ENCODE measurements around the gene HES1. TPM values are rescaled to one million over a fixed set of nuclear protein-coding genes. Genes with fewer than 3 reads are reported as not detected.

Gene HES1
- total RNA-seq, 1 donor from 2014 or later: 46.6 TPM

DNA sequence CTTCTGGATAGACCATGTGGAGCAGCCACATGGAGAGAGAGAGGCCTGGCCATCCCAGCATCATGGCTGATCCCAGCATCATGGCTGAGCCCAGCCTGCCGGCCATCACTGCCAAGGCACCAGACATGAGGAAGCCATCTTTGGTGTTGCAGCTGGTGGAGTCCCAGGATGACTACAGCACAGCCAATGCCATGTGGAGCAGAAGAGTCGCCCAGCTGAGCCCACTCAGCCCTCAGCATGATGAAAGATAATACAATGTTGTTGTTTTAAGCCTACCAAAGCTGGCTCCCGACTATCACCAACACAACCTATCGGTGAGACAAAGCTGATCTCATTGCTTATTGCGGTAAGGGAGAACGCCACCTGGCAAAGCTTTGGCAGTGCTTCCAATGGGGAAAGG lies 18.4 kb downstream of the HES1 start:
- H3K27me3 ChIP-seq (ENCODE audit: control insufficient read depth, insufficient read depth, low read length): no peaks in the 10 kb centered on the region
- H3K36me3 ChIP-seq (ENCODE audit: control insufficient read depth, insufficient read depth, low read length): no peaks in the 10 kb centered on the region
- TF ChIP-seq CTCF (IDR thresholded peaks at IDR 0.05; ENCODE audit: insufficient read depth, low read length, severe bottlenecking): no peak
- no peak for DNase-seq (ENCODE audit: low read depth)
- peak; percentile 7 for FAIRE-seq
- no peak overlapping the region for H3K4me3 ChIP-seq (ENCODE audit: low read depth, low read length)

- no peak for DNase-seq (ENCODE audit: low read depth)
- FAIRE-seq: no peak
- H3K4me3 ChIP-seq (ENCODE audit: low read depth, low read length): no peak overlapping the region
- no peak for TF ChIP-seq CTCF (IDR thresholded peaks at IDR 0.05; ENCODE audit: insufficient read depth, low read length, severe bottlenecking)
- no peaks in the 10 kb centered on the region for H3K27me3 ChIP-seq (ENCODE audit: control insufficient read depth, insufficient read depth, low read length)
- no peaks in the 10 kb centered on the region for H3K36me3 ChIP-seq (ENCODE audit: control insufficient read depth, insufficient read depth, low read length)
Observed at GRCh38 chr3:194156095-194156494, 20.1 kb downstream of the HES1 start.

GRCh38 chr3:194158942-194159439 lies 23.0 kb downstream of the HES1 start:
- TF ChIP-seq CTCF (IDR thresholded peaks at IDR 0.05; ENCODE audit: insufficient read depth, low read length, severe bottlenecking): no peak
- no peaks in the 10 kb centered on the region for H3K36me3 ChIP-seq (ENCODE audit: control insufficient read depth, insufficient read depth, low read length)
- H3K4me3 ChIP-seq (ENCODE audit: low read depth, low read length): no peak overlapping the region
- H3K27me3 ChIP-seq (ENCODE audit: control insufficient read depth, insufficient read depth, low read length): no peaks in the 10 kb centered on the region
- DNase-seq (ENCODE audit: low read depth) (peak; percentile 86), FAIRE-seq (no peak)

- no peaks in the 10 kb centered on the region for H3K27me3 ChIP-seq (ENCODE audit: control insufficient read depth, insufficient read depth, low read length)
- H3K36me3 ChIP-seq (ENCODE audit: control insufficient read depth, insufficient read depth, low read length): no peaks in the 10 kb centered on the region
- FAIRE-seq: no peak
- no peak overlapping the region for H3K4me3 ChIP-seq (ENCODE audit: low read depth, low read length)
- no peak for TF ChIP-seq CTCF (IDR thresholded peaks at IDR 0.05; ENCODE audit: insufficient read depth, low read length, severe bottlenecking)
- no peak for DNase-seq (ENCODE audit: low read depth)
Observed at GRCh38 chr3:194160158-194160557, 24.2 kb downstream of the HES1 start.

- no peak for FAIRE-seq
- Histone ChIP-seq H3K36me3 (ENCODE audit: control insufficient read depth, insufficient read depth, low read length) (no peaks in the 10 kb centered on the region), H3K27me3 (ENCODE audit: control insufficient read depth, insufficient read depth, low read length) (no peaks in the 10 kb centered on the region), H3K4me3 (ENCODE audit: low read depth, low read length) (no peak overlapping the region)
- peak; percentile 55 for DNase-seq (ENCODE audit: low read depth)
- TF ChIP-seq CTCF (IDR thresholded peaks at IDR 0.05; ENCODE audit: insufficient read depth, low read length, severe bottlenecking): no peak
Observed at GRCh38 chr3:194161131-194162045, 25.4 kb downstream of the HES1 start.

Measured in bronchial epithelial cell (primary cell).